DMS79 (cell line): ENCODE measurements around the gene MYO5B.
A peak's percentile ranks its signal among the peaks of the same experiment; 100 is the strongest.

Experiments used
- DNase-seq: peaks from one replicate; lab custom pipeline; 2025; lab: John Stamatoyannopoulos, UW

The MYO5B gene

GRCh38 chr18:50188652-50189051, 6.3 kb downstream of the MYO5B start:
- no peak for DNase-seq

- no peak for DNase-seq
Observed at GRCh38 chr18:50187659-50188058, 7.3 kb downstream of the MYO5B start.

- DNase-seq, result no peak
Observed at GRCh38 chr18:50186385-50186784, 8.6 kb downstream of the MYO5B start.

- DNase-seq, result no peak
Observed at GRCh38 chr18:50183556-50183955, 11.4 kb downstream of the MYO5B start.

- no peak for DNase-seq
Observed at GRCh38 chr18:50182511-50182910, 12.4 kb downstream of the MYO5B start.

- DNase-seq, result no peak
Observed at GRCh38 chr18:50181590-50181989, 13.4 kb downstream of the MYO5B start.

- DNase-seq, result no peak
Observed at GRCh38 chr18:50179465-50179864, 15.5 kb downstream of the MYO5B start.

GRCh38 chr18:50177294-50177992, 17.5 kb downstream of the MYO5B start:
- no peak for DNase-seq

- DNase-seq, result no peak
Observed at GRCh38 chr18:50172367-50172766, 22.6 kb downstream of the MYO5B start.

GRCh38 chr18:50171406-50171805, 23.5 kb downstream of the MYO5B start:
- no peak for DNase-seq

- DNase-seq, result no peak
Observed at GRCh38 chr18:50170004-50170403, 24.9 kb downstream of the MYO5B start.

GRCh38 chr18:50169149-50169548, 25.8 kb downstream of the MYO5B start:
- no peak for DNase-seq

- no peak for DNase-seq
Observed at GRCh38 chr18:50167966-50168365, 27.0 kb downstream of the MYO5B start.

- no peak for DNase-seq
Observed at GRCh38 chr18:50166901-50167300, 28.0 kb downstream of the MYO5B start.

- no peak for DNase-seq
Observed at GRCh38 chr18:50163505-50163904, 31.4 kb downstream of the MYO5B start.

GRCh38 chr18:50162486-50163304, 32.3 kb downstream of the MYO5B start:
- DNase-seq, result no peak

GRCh38 chr18:50161597-50162205, 33.2 kb downstream of the MYO5B start:
- peak; percentile 9 for DNase-seq

- DNase-seq, result no peak
Observed at GRCh38 chr18:50159654-50160046, 35.3 kb downstream of the MYO5B start.

- DNase-seq, result peak; percentile 78
Observed at GRCh38 chr18:50158866-50159653, 35.9 kb downstream of the MYO5B start.

- no peak for DNase-seq
Observed at GRCh38 chr18:50155406-50155805, 39.5 kb downstream of the MYO5B start.

- DNase-seq, result no peak
Observed at GRCh38 chr18:50154420-50154819, 40.5 kb downstream of the MYO5B start.

GRCh38 chr18:50152900-50153299, 42.0 kb downstream of the MYO5B start:
- DNase-seq, result no peak
